HEK293 (cell line): ENCODE results near the gene PLEKHA7.

ENCODE experiments used
- CTCF ChIA-PET: fragments of 350-600 bp; formaldehyde crosslinking; extraction: SDS; loops from one replicate; lab custom pipeline; 2021; ENCODE audit warnings: antibody characterized with exemption; lab: Yijun Ruan, JAX
- POLR2A ChIA-PET: fragments of 300-600 bp; formaldehyde crosslinking; extraction: SDS; loops from one replicate; lab custom pipeline; 2020; ENCODE audit warnings: antibody characterized with exemption, inconsistent platforms; lab: Yijun Ruan, JAX
- H3K27ac ChIP-seq: fragments of 200-500 bp; sonication (Bioruptor generic); 2 replicates; pipeline ENCODE4 v1.5.1; 2014; ENCODE audit warnings: low read depth, low read length, control low read depth, inconsistent platforms; ENCODE audit errors: extremely low read depth
- H3K36me3 ChIP-seq, 2 experiments: fragments of 200-500 bp in 1 of 2; sonication (Bioruptor generic) in 1 of 2; 1 replicate in 1 of 2; 2 replicates in 1 of 2; pipeline ENCODE4 v1.5.1; 2014 to 2017; ENCODE audit warnings: inconsistent platforms in 2 of 2, low read length in 2 of 2; ENCODE audit not compliant: control insufficient read depth in 2 of 2, insufficient read depth in 1 of 2
- H3K4me1 ChIP-seq: fragments of 200-500 bp; sonication (Bioruptor generic); 2 replicates; pipeline ENCODE4 v1.5.1; 2014; ENCODE audit warnings: mild to moderate bottlenecking, low read length, inconsistent platforms; ENCODE audit not compliant: control insufficient read depth, insufficient read depth
- H3K4me3 ChIP-seq: 2 replicates; pipeline ENCODE4 v1.5.1; 2011; ENCODE audit warnings: low read depth, mild to moderate bottlenecking, control low read depth, low read length, moderate library complexity
- H3K9me3 ChIP-seq: fragments of 200-500 bp; sonication (Bioruptor generic); 2 replicates; pipeline ENCODE4 v1.5.1; 2014; ENCODE audit warnings: low read depth, low read length, inconsistent platforms; ENCODE audit not compliant: control insufficient read depth, insufficient read depth
- HOXA7 ChIP-seq: sonication (generic); formaldehyde crosslinking; IDR thresholded peaks from 2 replicates; pipeline ENCODE4 v1.8.1; 2022; ENCODE audit warnings: missing genetic modification reagents, borderline replicate concordance
- HOXD13 ChIP-seq: sonication (generic); formaldehyde crosslinking; IDR thresholded peaks from 2 replicates; pipeline ENCODE4 v1.8.0; 2022; ENCODE audit warnings: missing genetic modification reagents, borderline replicate concordance
- IKZF3 ChIP-seq: fragments of 450-650 bp; IDR thresholded peaks from 2 replicates; pipeline ENCODE4 v1.5.0; 2018; ENCODE audit warnings: missing biosample characterization, mild to moderate bottlenecking, missing genetic modification characterization, moderate library complexity
- PRDM6 ChIP-seq: fragments of 450-650 bp; formaldehyde crosslinking; IDR thresholded peaks from 2 replicates; pipeline ENCODE4 v1.5.1; 2017; ENCODE audit warnings: missing biosample characterization, missing genetic modification characterization
- SP3 ChIP-seq: fragments of 450-650 bp; formaldehyde crosslinking; IDR thresholded peaks from 2 replicates; pipeline ENCODE4 v1.5.1; 2016; ENCODE audit warnings: missing biosample characterization, missing genetic modification characterization
- TSHZ1 ChIP-seq: fragments of 450-650 bp; formaldehyde crosslinking; IDR thresholded peaks from 2 replicates; pipeline ENCODE4 v1.5.1; 2016; ENCODE audit warnings: missing biosample characterization, missing genetic modification characterization, borderline replicate concordance
- YY1 ChIP-seq: fragments of 450-650 bp; formaldehyde crosslinking; IDR thresholded peaks from 2 replicates; pipeline ENCODE4 v1.5.1; 2018; ENCODE audit warnings: missing biosample characterization, missing genetic modification characterization
- ZFP3 ChIP-seq: fragments of 450-650 bp; formaldehyde crosslinking; IDR thresholded peaks from 2 replicates; pipeline ENCODE4 v1.5.1; 2016; ENCODE audit warnings: low read depth, missing biosample characterization, missing genetic modification characterization
- ZNF133 ChIP-seq: fragments of 450-650 bp; formaldehyde crosslinking; IDR thresholded peaks from 2 replicates; pipeline ENCODE4 v1.5.1; 2016; ENCODE audit warnings: missing biosample characterization, missing genetic modification characterization
- ZNF2 ChIP-seq: fragments of 450-650 bp; formaldehyde crosslinking; IDR thresholded peaks from 2 replicates; pipeline ENCODE4 v1.5.1; 2016; ENCODE audit warnings: missing biosample characterization, missing genetic modification characterization
- ZNF391 ChIP-seq: fragments of 450-650 bp; formaldehyde crosslinking; IDR thresholded peaks from 2 replicates; pipeline ENCODE4 v1.5.1; 2016; ENCODE audit warnings: low read depth, missing biosample characterization, missing genetic modification characterization, borderline replicate concordance
- ZNF48 ChIP-seq: fragments of 450-650 bp; formaldehyde crosslinking; IDR thresholded peaks from 2 replicates; pipeline ENCODE4 v1.5.1; 2016; ENCODE audit warnings: missing biosample characterization, missing genetic modification characterization
- ZNF518A ChIP-seq: fragments of 450-650 bp; formaldehyde crosslinking; conservative IDR thresholded peaks from 2 replicates; pipeline ENCODE4 v1.5.1; 2016; ENCODE audit warnings: low read depth, missing biosample characterization, missing genetic modification characterization
- ZNF624 ChIP-seq: fragments of 450-650 bp; formaldehyde crosslinking; IDR thresholded peaks from 2 replicates; pipeline ENCODE4 v1.5.1; 2017; ENCODE audit warnings: missing biosample characterization, missing genetic modification characterization
- ZNF639 ChIP-seq: fragments of 450-650 bp; formaldehyde crosslinking; IDR thresholded peaks from 2 replicates; pipeline ENCODE4 v1.5.1; 2016; ENCODE audit warnings: missing biosample characterization, missing genetic modification characterization
- ZSCAN16 ChIP-seq: fragments of 450-650 bp; formaldehyde crosslinking; IDR thresholded peaks from 2 replicates; pipeline ENCODE4 v1.5.1; 2016; ENCODE audit warnings: missing biosample characterization, missing genetic modification characterization
- ZSCAN18 ChIP-seq: fragments of 450-650 bp; formaldehyde crosslinking; IDR thresholded peaks from 2 replicates; pipeline ENCODE4 v1.5.1; 2016; ENCODE audit warnings: missing biosample characterization, missing genetic modification characterization
- ZSCAN4 ChIP-seq: fragments of 450-650 bp; formaldehyde crosslinking; IDR thresholded peaks from 2 replicates; pipeline ENCODE4 v1.5.1; 2017; ENCODE audit warnings: missing biosample characterization, missing genetic modification characterization

PLEKHA7 gene

GRCh38 chr11:16750417-16750816 lies 263.8 kb downstream of the PLEKHA7 start:
- Histone ChIP-seq H3K9me3 (no peaks in the 10 kb centered on the region), H3K4me1 (no peaks in the 10 kb centered on the region), H3K4me3 (no peak overlapping the region), H3K36me3 (peaks cover 38 to 97% of the 10 kb centered on the region in 2 experiments), H3K27ac (no peak overlapping the region)
- no peak for TF ChIP-seq HOXD13 (CRISPR knock-in tag)
- no peak for TF ChIP-seq ZNF133 (tag by site-specific recombination)
- no peak for TF ChIP-seq IKZF3 (tag by site-specific recombination)
- TF ChIP-seq HOXA7 (CRISPR knock-in tag), result no peak
- no peak for TF ChIP-seq ZNF639 (tag by site-specific recombination)
- no peak for TF ChIP-seq ZNF624
- TF ChIP-seq ZNF48 (tag by site-specific recombination), result no peak
- no peak for TF ChIP-seq ZNF2 (tag by site-specific recombination)
- TF ChIP-seq PRDM6 (tag by site-specific recombination), result no peak
- TF ChIP-seq TSHZ1, result no peak
- no peak for TF ChIP-seq ZNF391 (tag by site-specific recombination)
- no peak for TF ChIP-seq ZFP3 (tag by site-specific recombination)
- no peak for TF ChIP-seq YY1 (tag by site-specific recombination)
- TF ChIP-seq ZSCAN16 (tag by site-specific recombination), result no peak
- no peak for TF ChIP-seq SP3 (tag by site-specific recombination)
- TF ChIP-seq ZSCAN4 (tag by site-specific recombination), result no peak
- TF ChIP-seq ZNF518A (tag by site-specific recombination), result no peak
- no peak for TF ChIP-seq ZSCAN18 (tag by site-specific recombination)
- CTCF ChIA-PET, result no interaction called here
- POLR2A ChIA-PET, result interaction anchor here (0.8 kb wide), 1 partner anchor 10 kb away, joined by 3 read pairs; no protein-coding TSS in a partner anchor
